Lung (tissue), 12 donors: ENCODE data around the gene LRP5. TPM values are rescaled to one million over a fixed set of nuclear protein-coding genes. Genes with fewer than 3 reads are reported as not detected.
A peak's percentile ranks its signal among the peaks of the same experiment; 100 is the strongest.

Experiments
- ATAC-seq: fragments of 200-7000 bp; cut with Tn5 transposase; one replicate; pipeline ENCODE4 v1.9.1; 2020; ENCODE audit warnings: moderate number of reproducible peaks; ENCODE audit not compliant: insufficient read depth, low FRiP score
- DNase-seq, 3 donors: peaks; one replicate each; pipeline ENCODE4 v3.0.0-alpha.2; 2013 to 2017
- H3K27ac ChIP-seq, 2 donors: one replicate each; pipeline ENCODE4 v1.5.1; 2013; ENCODE audit warnings: mild to moderate bottlenecking in 2 of 2, moderate library complexity in 2 of 2, control low read depth in 1 of 2, inconsistent platforms in 1 of 2, low read depth in 1 of 2, low read length in 1 of 2
- H3K27me3 ChIP-seq, 3 donors: one replicate each; pipeline ENCODE4 v1.5.1; 2013; ENCODE audit warnings: low read length in 2 of 3; ENCODE audit not compliant: control insufficient read depth in 3 of 3, insufficient read depth in 3 of 3
- H3K36me3 ChIP-seq, 4 donors: one replicate each; pipeline ENCODE4 v1.5.1; 2013; ENCODE audit warnings: low read length in 4 of 4, mild to moderate bottlenecking in 1 of 4, moderate library complexity in 1 of 4; ENCODE audit not compliant: control insufficient read depth in 4 of 4, insufficient read depth in 4 of 4
- H3K4me1 ChIP-seq, 5 donors: one replicate each; pipeline ENCODE4 v1.5.1; 2013; ENCODE audit warnings: low read length in 5 of 5, mild to moderate bottlenecking in 2 of 5, moderate library complexity in 1 of 5; ENCODE audit not compliant: control insufficient read depth in 5 of 5, insufficient read depth in 5 of 5
- H3K4me3 ChIP-seq: one replicate; pipeline ENCODE4 v1.5.1; 2013; ENCODE audit warnings: mild to moderate bottlenecking, control low read depth, moderate library complexity
- H3K9ac ChIP-seq, 2 donors: one replicate each; pipeline ENCODE4 v1.5.1; 2013; ENCODE audit warnings: low read length in 2 of 2, control low read depth in 1 of 2; ENCODE audit not compliant: insufficient read depth in 1 of 2
- H3K9me3 ChIP-seq, 4 donors: one replicate each; pipeline ENCODE4 v1.5.1; 2013; ENCODE audit warnings: low read length in 3 of 4, mild to moderate bottlenecking in 1 of 4, moderate library complexity in 1 of 4; ENCODE audit not compliant: control insufficient read depth in 4 of 4, insufficient read depth in 3 of 4
- WGBS, 2 donors: extraction: QIAGEN DNeasy Blood & Tissue Kit; methylation state at CpG; one replicate each; pipeline ENCODE4 v1.1.7; 2013; 5-methylcytosine and 5-hydroxymethylcytosine counted together
- polyA plus RNA-seq, 2 donors: library from polyadenylated mRNA; stranded (reverse); fragments of 200-250 nt; gene quantifications; one replicate each; pipeline ENCODE4 v1.2.1, GENCODE V29; 2013
- total RNA-seq, 2 donors: library from RNA; depleted of rRNA in 1 of 2; stranded (reverse); fragments of >200 nt in 1 of 2; gene quantifications; one replicate each; pipeline ENCODE4 v1.2.1, GENCODE V29; 2014 to 2021
- TF ChIP-seq, protein P1 (sequence below): IDR thresholded peaks from 2 replicates; pipeline ENCODE4 v1.5.1; 2012; ENCODE audit warnings: mild to moderate bottlenecking; ENCODE audit errors: control extremely low read depth, extremely low read depth
- donor health status: control.
- donor health status: control.
- donor health status: Bipolar disorder and iron deficiency.
- donor health status: healthy.
- donor health status: DM: yes; HTN: yes; CAD: no.

Gene LRP5
- total and polyA plus RNA-seq, 4 donors = 33.7 to 76.4 (median 63.2) TPM

DNA sequence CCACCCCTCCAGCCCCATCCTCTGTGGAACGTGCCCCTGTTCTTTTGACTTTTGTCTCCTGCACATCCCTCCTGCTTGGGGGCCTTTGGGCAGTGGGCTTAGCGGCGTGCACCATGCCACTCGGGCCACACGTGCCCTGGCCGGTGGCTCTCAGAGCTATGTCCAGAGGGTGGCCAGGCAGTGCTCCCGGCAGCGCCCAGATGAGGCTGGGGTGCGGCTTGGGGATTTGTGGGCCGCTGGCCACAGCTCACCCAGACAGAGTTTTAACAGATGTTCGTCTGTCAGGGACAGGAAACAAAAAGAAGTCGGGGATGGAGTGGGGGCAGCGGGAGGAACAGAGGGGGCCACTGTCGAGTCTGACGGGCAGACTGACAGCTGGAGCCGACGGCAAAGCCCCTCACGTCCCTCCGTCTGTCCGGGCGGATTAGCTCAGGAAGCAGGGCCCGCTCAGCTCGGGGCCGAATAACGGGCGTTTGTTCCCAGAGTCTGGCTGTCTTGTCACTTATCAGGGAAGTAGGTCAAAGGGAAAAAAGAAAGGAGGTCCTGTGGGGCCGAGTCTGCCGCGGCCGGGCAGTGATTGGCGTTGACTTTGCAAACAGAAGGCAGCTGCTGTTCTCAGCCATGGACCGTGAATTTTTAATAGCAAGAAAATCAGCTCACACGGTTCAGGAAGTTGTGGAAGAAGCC lies 61.6 kb downstream of the LRP5 start:
- no peaks in the 10 kb centered on the region for H3K9me3 ChIP-seq
- H3K9ac ChIP-seq = peak overlapping the region in 1 of 2 donors; percentile 40
- H3K27me3 ChIP-seq = no peaks in the 10 kb centered on the region
- H3K4me3 ChIP-seq = no peak overlapping the region
- ATAC-seq = no peak
- WGBS, 2 donors = 22 to 30% methylated on average over 33 of the region's 33 CpGs
- peak overlapping the region; percentile 61 to 84 for H3K27ac ChIP-seq
- H3K36me3 ChIP-seq = peaks cover 0 to 5% (median 0%) of the 10 kb centered on the region in 4 donors
- H3K4me1 ChIP-seq = peaks cover 8 to 55% (median 30%) of the 10 kb centered on the region in 5 donors
- TF ChIP-seq, protein P1, sequence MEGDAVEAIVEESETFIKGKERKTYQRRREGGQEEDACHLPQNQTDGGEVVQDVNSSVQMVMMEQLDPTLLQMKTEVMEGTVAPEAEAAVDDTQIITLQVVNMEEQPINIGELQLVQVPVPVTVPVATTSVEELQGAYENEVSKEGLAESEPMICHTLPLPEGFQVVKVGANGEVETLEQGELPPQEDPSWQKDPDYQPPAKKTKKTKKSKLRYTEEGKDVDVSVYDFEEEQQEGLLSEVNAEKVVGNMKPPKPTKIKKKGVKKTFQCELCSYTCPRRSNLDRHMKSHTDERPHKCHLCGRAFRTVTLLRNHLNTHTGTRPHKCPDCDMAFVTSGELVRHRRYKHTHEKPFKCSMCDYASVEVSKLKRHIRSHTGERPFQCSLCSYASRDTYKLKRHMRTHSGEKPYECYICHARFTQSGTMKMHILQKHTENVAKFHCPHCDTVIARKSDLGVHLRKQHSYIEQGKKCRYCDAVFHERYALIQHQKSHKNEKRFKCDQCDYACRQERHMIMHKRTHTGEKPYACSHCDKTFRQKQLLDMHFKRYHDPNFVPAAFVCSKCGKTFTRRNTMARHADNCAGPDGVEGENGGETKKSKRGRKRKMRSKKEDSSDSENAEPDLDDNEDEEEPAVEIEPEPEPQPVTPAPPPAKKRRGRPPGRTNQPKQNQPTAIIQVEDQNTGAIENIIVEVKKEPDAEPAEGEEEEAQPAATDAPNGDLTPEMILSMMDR = no peak
- peak; percentile 74 to 80 (median 79) for DNase-seq

DNA sequence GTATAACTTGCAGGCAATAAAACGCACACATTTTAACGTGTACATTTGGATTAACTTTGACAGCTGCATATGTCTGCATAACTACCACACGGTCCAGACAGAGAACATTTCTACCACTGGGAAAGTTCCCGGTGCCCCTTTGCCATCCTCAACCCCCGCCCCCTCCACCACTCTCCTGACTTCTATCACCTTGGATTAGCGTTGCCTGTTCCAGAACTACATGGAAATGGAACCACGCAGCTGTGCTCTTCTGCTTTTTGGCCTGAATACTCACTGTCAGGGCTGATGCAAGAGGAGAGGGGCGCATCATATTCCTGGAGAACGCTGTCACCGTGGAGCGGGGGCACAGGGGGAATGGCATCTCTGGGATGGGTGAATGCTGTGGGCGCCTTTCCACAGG lies 62.1 kb downstream of the LRP5 start:
- TF ChIP-seq, protein P1 = no peak
- H3K27ac ChIP-seq = peak overlapping the region in 1 of 2 donors; percentile 63
- H3K4me1 ChIP-seq = peaks cover 8 to 58% (median 34%) of the 10 kb centered on the region in 5 donors
- no peaks in the 10 kb centered on the region for H3K27me3 ChIP-seq
- 55 to 60% methylated on average over 12 of the region's 12 CpGs for WGBS, 2 donors
- no peak overlapping the region for H3K4me3 ChIP-seq
- H3K9me3 ChIP-seq = no peaks in the 10 kb centered on the region
- DNase-seq (no peak), ATAC-seq (no peak)
- H3K36me3 ChIP-seq = peaks cover 0 to 3% (median 0%) of the 10 kb centered on the region in 4 donors
- H3K9ac ChIP-seq = peak overlapping the region in 1 of 2 donors; percentile 40

DNA sequence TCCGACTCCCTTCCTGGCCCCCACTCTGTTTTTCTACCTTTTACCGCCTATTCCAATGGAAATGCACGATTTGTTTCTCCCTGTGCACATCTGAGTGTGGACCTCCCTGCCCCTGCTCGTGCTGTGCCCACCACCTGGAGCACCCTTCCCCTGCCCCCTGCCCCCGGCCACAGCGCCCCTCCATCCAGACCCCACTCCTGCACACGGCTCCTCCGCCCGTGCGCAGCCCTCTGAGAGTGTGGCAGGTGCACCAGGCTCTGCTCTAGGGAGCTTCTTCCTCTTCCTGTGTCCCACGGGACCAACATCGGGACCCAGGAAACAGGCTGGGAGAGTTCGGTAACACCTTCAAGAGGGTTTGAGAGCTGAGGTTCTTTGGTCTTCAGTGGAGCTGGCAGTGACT lies 62.9 kb downstream of the LRP5 start:
- Histone ChIP-seq H3K4me3 (no peak overlapping the region), H3K9me3 (no peaks in the 10 kb centered on the region), H3K27ac (peak overlapping the region in 1 of 2 donors; percentile 63), H3K4me1 (peaks cover 8 to 56% (median 34%) of the 10 kb centered on the region in 5 donors), H3K9ac (peak overlapping the region in 1 of 2 donors; percentile 21), H3K36me3 (peaks cover 0 to 3% (median 0%) of the 10 kb centered on the region in 4 donors), H3K27me3 (no peaks in the 10 kb centered on the region)
- TF ChIP-seq, protein P1 = no peak
- DNase-seq (no peak), ATAC-seq (no peak)
- WGBS, 2 donors = 85 to 95% methylated on average over 13 of the region's 13 CpGs
